Measurements from ENCODE around the gene DZIP1.

- TF ChIP-seq POLR2A (IDR thresholded peaks at IDR 0.05) (no peak), CTCF (IDR thresholded peaks at IDR 0.05) (no peak)
Measured at GRCh38 chr13:95571941-95572340, 72.6 kb downstream of the DZIP1 start.
